Thoracic aorta (tissue), 2 donors: ENCODE measurements around the gene TPST1. TPM values are rescaled to one million over a fixed set of nuclear protein-coding genes. Genes with fewer than 3 reads are reported as not detected.
A peak's percentile ranks its signal among the peaks of the same experiment; 100 is the strongest.
"Not testable (repeated sequence)": the region's sequence is repeated elsewhere in the genome, so short reads cannot be mapped to it uniquely, and the experiment has no call there.

Source experiments
- ATAC-seq: fragments of 150-250 bp; one replicate; pipeline ENCODE4 v1.8.0; 2017; ENCODE audit warnings: low read depth; ENCODE audit not compliant: insufficient number of reproducible peaks, low FRiP score
- DNase-seq: peaks from one replicate; pipeline ENCODE4 v3.0.0-alpha.2; 2020; ENCODE audit warnings: low spot score
- H3K27ac ChIP-seq, 2 donors: fragments of 200-600 bp; sonication (generic); 1 replicate in 1 of 2; 2 replicates in 1 of 2; pipeline ENCODE4 v1.5.1; 2016; ENCODE audit warnings: mild to moderate bottlenecking in 2 of 2, moderate library complexity in 2 of 2
- H3K27me3 ChIP-seq: fragments of 200-600 bp; sonication (generic); replicated peaks from 2 replicates; pipeline ENCODE4 v1.6.0; 2016; ENCODE audit warnings: mild to moderate bottlenecking; ENCODE audit not compliant: insufficient read depth
- H3K36me3 ChIP-seq: fragments of 200-600 bp; sonication (generic); one replicate; pipeline ENCODE4 v1.5.1; 2016
- H3K4me1 ChIP-seq, 2 donors: fragments of 200-600 bp; sonication (generic); 1 replicate in 1 of 2; 2 replicates in 1 of 2; pipeline versions ENCODE4 v1.5.1 to v1.6.0; 2016; ENCODE audit warnings: low read depth in 2 of 2, mild to moderate bottlenecking in 1 of 2; ENCODE audit not compliant: control insufficient read depth in 1 of 2
- H3K4me3 ChIP-seq: fragments of 200-600 bp; sonication (generic); 2 replicates; pipeline ENCODE4 v1.5.1; 2016; ENCODE audit warnings: mild to moderate bottlenecking
- H3K9me3 ChIP-seq: fragments of 200-600 bp; sonication (generic); 2 replicates; pipeline ENCODE4 v1.5.1; 2016
- total RNA-seq, 2 donors: library from RNA; depleted of rRNA; stranded (reverse); fragments of >200 nt; gene quantifications; one replicate each; pipeline versions ENCODE4 v1.1.0 to v1.2.3, GENCODE V29; 2016
- TF ChIP-seq, protein P1 (sequence below): fragments of 200-600 bp; sonication (generic); IDR thresholded peaks from one replicate; pipeline ENCODE4 v1.5.1; 2019; ENCODE audit warnings: antibody characterized with exemption

TPST1 gene
- total RNA-seq, 2 donors from 2014 or later, result 18.1 to 25.4 TPM

DNA sequence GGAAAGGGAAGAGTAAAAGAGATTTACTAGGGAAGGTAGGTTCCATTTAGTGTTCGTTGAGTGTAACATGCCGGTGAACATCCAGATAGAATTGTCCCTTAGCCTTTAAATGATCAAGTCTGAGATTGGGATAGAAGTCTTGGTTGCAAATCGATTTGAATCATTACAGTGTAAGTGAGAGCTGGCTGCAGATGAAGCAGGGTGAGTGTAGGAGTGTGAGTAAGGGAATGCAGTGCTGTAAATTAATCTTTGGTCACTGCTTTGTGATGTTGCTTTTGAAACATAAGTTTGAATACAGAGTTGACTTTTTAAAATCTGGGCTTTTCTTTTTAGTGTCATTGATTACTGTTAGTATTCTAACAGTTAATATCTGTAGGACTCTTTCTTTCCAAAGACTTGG, 16.3 kb downstream of the TPST1 start:
- ATAC-seq (no peak), DNase-seq (no peak)
- no peaks in the 10 kb centered on the region for H3K9me3 ChIP-seq
- no peaks in the 10 kb centered on the region for H3K36me3 ChIP-seq
- H3K4me3 ChIP-seq, result no peak overlapping the region
- no peaks in the 10 kb centered on the region for H3K27me3 ChIP-seq
- TF ChIP-seq, protein P1, sequence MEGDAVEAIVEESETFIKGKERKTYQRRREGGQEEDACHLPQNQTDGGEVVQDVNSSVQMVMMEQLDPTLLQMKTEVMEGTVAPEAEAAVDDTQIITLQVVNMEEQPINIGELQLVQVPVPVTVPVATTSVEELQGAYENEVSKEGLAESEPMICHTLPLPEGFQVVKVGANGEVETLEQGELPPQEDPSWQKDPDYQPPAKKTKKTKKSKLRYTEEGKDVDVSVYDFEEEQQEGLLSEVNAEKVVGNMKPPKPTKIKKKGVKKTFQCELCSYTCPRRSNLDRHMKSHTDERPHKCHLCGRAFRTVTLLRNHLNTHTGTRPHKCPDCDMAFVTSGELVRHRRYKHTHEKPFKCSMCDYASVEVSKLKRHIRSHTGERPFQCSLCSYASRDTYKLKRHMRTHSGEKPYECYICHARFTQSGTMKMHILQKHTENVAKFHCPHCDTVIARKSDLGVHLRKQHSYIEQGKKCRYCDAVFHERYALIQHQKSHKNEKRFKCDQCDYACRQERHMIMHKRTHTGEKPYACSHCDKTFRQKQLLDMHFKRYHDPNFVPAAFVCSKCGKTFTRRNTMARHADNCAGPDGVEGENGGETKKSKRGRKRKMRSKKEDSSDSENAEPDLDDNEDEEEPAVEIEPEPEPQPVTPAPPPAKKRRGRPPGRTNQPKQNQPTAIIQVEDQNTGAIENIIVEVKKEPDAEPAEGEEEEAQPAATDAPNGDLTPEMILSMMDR, result no peak
- H3K4me1 ChIP-seq, result peaks cover 5 to 6% of the 10 kb centered on the region in 2 donors
- no peak overlapping the region for H3K27ac ChIP-seq

DNA sequence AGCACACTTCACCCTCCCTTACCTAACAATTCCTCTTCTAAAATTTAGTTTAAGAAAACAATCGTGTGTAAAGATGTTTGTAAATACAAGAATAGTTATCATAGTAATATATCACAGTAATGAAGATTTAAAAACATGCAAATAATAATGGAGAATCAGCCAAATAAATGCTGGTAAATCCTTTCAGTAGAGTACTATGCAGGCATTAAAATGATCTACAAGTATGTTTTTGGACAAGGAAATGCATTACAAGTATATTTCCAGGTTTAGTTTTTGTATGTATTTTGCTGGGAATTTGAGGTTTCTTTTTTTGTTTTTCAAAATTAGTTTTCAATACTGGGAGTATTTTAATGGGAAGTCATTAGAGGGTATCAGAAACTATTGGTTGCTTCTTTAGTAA, 22.7 kb downstream of the TPST1 start:
- Histone ChIP-seq H3K9me3 (no peaks in the 10 kb centered on the region), H3K36me3 (no peaks in the 10 kb centered on the region), H3K27me3 (no peaks in the 10 kb centered on the region), H3K27ac (no peak overlapping the region), H3K4me3 (no peak overlapping the region), H3K4me1 (peaks cover 5 to 6% of the 10 kb centered on the region in 2 donors)
- no peak for DNase-seq
- TF ChIP-seq, protein P1, result no peak
- no peak for ATAC-seq

- not testable (repeated sequence) for ATAC-seq, H3K4me1 ChIP-seq, H3K9me3 ChIP-seq, DNase-seq, H3K27me3 ChIP-seq, H3K27ac ChIP-seq, H3K4me3 ChIP-seq, H3K36me3 ChIP-seq
Measured at GRCh38 chr7:66231326-66232216, 26.4 kb downstream of the TPST1 start.

DNA sequence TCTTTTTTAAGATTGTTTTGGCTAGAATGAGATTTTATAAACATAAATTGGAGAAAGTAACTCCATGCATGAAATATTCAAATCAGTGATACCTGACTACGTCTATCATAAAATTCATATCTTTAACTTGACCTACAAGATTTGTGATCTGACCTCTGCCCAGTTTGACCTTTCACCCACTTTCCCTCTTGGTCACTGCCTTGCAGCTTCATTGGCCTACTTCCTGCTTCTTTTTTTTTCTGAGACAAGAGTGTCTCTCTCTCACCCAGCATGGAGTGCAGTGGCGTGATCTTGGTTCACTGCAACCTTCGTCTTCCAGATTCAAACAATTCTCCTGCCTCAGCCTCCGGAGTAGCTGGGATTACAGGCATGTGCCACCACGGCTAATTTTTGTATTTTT, 28.5 kb downstream of the TPST1 start:
- TF ChIP-seq, protein P1, result no peak
- no peaks in the 10 kb centered on the region for H3K9me3 ChIP-seq
- no peak for DNase-seq
- H3K27ac ChIP-seq, result no peak overlapping the region
- no peak overlapping the region for H3K4me3 ChIP-seq
- no peaks in the 10 kb centered on the region for H3K36me3 ChIP-seq
- ATAC-seq, result no peak
- no peaks in the 10 kb centered on the region for H3K27me3 ChIP-seq
- peaks cover 6 to 22% of the 10 kb centered on the region in 2 donors for H3K4me1 ChIP-seq

DNA sequence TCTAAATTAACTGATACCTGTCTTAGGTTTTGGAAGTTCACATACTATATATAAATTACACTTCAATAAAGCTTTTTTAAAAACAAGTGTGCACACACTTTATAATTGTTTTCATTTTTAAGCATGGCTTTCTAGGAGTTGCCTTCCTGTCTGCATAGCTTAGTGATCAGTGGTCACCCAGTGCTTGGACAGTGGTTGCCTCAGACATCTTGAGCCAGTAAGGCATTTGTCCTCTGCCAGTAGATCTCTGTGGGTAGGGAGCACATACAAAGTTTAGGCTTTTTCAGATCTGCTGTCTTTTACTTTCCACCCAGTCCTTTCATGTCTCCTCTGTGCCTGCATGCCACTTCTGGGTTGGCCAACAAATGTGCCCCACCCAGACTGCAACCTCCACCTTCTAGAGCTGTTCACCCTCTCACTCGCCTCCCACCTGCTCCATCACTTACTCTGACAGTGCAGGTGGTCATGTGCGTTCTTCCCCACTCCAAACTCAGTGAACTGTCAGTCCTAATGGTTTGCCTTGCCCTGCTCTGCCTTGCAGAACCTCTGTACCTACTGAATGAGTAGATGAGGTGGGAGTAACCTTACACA, 31.7 kb downstream of the TPST1 start:
- Histone ChIP-seq H3K36me3 (no peaks in the 10 kb centered on the region), H3K9me3 (no peaks in the 10 kb centered on the region), H3K4me3 (no peak overlapping the region), H3K4me1 (peaks cover 10 to 33% of the 10 kb centered on the region in 2 donors), H3K27me3 (no peaks in the 10 kb centered on the region), H3K27ac (peak overlapping the region in 1 of 2 donors; percentile 54)
- TF ChIP-seq, protein P1, result no peak
- ATAC-seq (no peak), DNase-seq (no peak)
